K562 (cell line): Measurements from ENCODE around the gene SLC30A9. TPM values are rescaled to one million over a fixed set of nuclear protein-coding genes. Genes with fewer than 3 reads are reported as not detected.

Experiments
- ATAC-seq: fragments of 200-7000 bp; cut with Tn5 transposase; 3 replicates; pipeline ENCODE4 v1.9.1; 2020; ENCODE audit warnings: moderate library complexity
- BruUV-seq: library from RNA; stranded (reverse); fragments of 400-500 nt; replicated peaks from 2 replicates; lab custom pipeline; 2021; lab: Mats Ljungman, UMichigan
- CTCF ChIA-PET: fragments of 300-600 bp; formaldehyde crosslinking; extraction: SDS; loops from one replicate; lab custom pipeline; 2021; ENCODE audit warnings: low intra/inter-chr PET ratio; lab: Yijun Ruan, JAX
- POLR2A ChIA-PET: fragments of 300-600, 350-650 bp; sonication (Branson Sonifier 250); formaldehyde crosslinking; extraction: SDS; loops from one replicate; lab custom pipeline; 2021; ENCODE audit warnings: antibody characterized with exemption, inconsistent platforms; lab: Yijun Ruan, JAX
- DNase-seq, 4 experiments: peaks; one replicate each; pipeline versions ENCODE4 v3.0.0 to v3.0.0-alpha.2; 2011 to 2018; ENCODE audit warnings: low spot score in 3 of 4, mixed read lengths in 3 of 4; ENCODE audit errors: extremely low read depth in 1 of 4
- FAIRE-seq: peaks from 2 replicates; lab custom pipeline; 2011; peaks lifted over from hg19 to GRCh38; lab: Jason Lieb, UNC
- H2AFZ ChIP-seq: 2 replicates; pipeline ENCODE4 v1.6.0; 2011; ENCODE audit warnings: low read depth, low read length, control low read depth, inconsistent platforms
- H3K27ac ChIP-seq: fragments of 200-600 bp; 3 replicates; pipeline ENCODE4 v1.8.0; 2011; ENCODE audit warnings: low read depth, mild to moderate bottlenecking, control low read depth, inconsistent platforms, low read length, moderate library complexity, mixed read lengths; ENCODE audit errors: extremely low read depth
- H3K27me3 ChIP-seq, 2 experiments: fragments of 300-600 bp in 1 of 2; 2 replicates in 1 of 2; 3 replicates in 1 of 2; pipeline versions ENCODE4 v1.6.0 to v1.8.0; 2011; ENCODE audit warnings: inconsistent platforms in 2 of 2, low read length in 2 of 2, mild to moderate bottlenecking in 1 of 2, mixed read lengths in 1 of 2, moderate library complexity in 1 of 2; ENCODE audit not compliant: control insufficient read depth in 2 of 2, insufficient read depth in 2 of 2
- H3K36me3 ChIP-seq: fragments of 300-600 bp; 3 replicates; pipeline ENCODE4 v1.8.0; 2011; ENCODE audit warnings: mild to moderate bottlenecking, low read length, inconsistent platforms; ENCODE audit not compliant: control insufficient read depth, insufficient read depth
- H3K4me1 ChIP-seq, 2 experiments: fragments of 200-600 bp in 1 of 2; replicated peaks in 1 of 2; 2 replicates in 1 of 2; 3 replicates in 1 of 2; pipeline versions ENCODE4 v1.5.1 to v1.8.0; 2011; ENCODE audit warnings: inconsistent platforms in 2 of 2, low read length in 2 of 2, mild to moderate bottlenecking in 1 of 2, mixed read lengths in 1 of 2, moderate library complexity in 1 of 2; ENCODE audit not compliant: control insufficient read depth in 2 of 2, insufficient read depth in 2 of 2
- H3K4me2 ChIP-seq: 2 replicates; pipeline ENCODE4 v1.6.1; 2011; ENCODE audit warnings: low read length, control low read depth, inconsistent platforms, mixed read lengths; ENCODE audit not compliant: insufficient read depth
- H3K4me3 ChIP-seq: fragments of 200-600 bp; sonication (generic), shearing (Covaris generic); 2 replicates; pipeline ENCODE4 v1.5.1; 2016; ENCODE audit warnings: control low read depth, inconsistent platforms
- H3K79me2 ChIP-seq: fragments of 200-600 bp; 3 replicates; pipeline ENCODE4 v1.8.0; 2011; ENCODE audit warnings: low read length, inconsistent platforms; ENCODE audit not compliant: control insufficient read depth, insufficient read depth
- H3K9ac ChIP-seq, 2 experiments: 2 replicates each; pipeline versions ENCODE4 v1.6.0 to v1.6.1; 2011; ENCODE audit warnings: low read depth in 2 of 2, low read length in 2 of 2, control low read depth in 1 of 2, inconsistent platforms in 1 of 2, mild to moderate bottlenecking in 1 of 2, mixed read lengths in 1 of 2; ENCODE audit not compliant: insufficient read depth in 1 of 2
- H3K9me1 ChIP-seq: one replicate; pipeline ENCODE4 v1.6.0; 2011; ENCODE audit warnings: inconsistent platforms, mild to moderate bottlenecking, low read length, moderate library complexity; ENCODE audit not compliant: control insufficient read depth, insufficient read depth
- H3K9me3 ChIP-seq: replicated peaks from 2 replicates; pipeline ENCODE4 v1.5.1; 2011; ENCODE audit warnings: low read depth, low read length, inconsistent platforms; ENCODE audit not compliant: control insufficient read depth, insufficient read depth
- H4K20me1 ChIP-seq: replicated peaks from 2 replicates; pipeline ENCODE4 v1.6.1; 2011; ENCODE audit warnings: low read length, inconsistent platforms, mixed read lengths; ENCODE audit not compliant: control insufficient read depth, insufficient read depth
- DDX20 ChIP-seq: fragments of 450-650 bp; IDR thresholded peaks from 2 replicates; pipeline ENCODE4 v1.6.1; 2016; ENCODE audit warnings: missing genetic modification characterization, low read depth, mild to moderate bottlenecking, missing compliant biosample characterization, moderate library complexity
- KAT7 ChIP-seq: sonication (generic); formaldehyde crosslinking; IDR thresholded peaks from 2 replicates; pipeline ENCODE4 v1.8.0; 2022; ENCODE audit warnings: missing genetic modification reagents, mild to moderate bottlenecking, borderline replicate concordance
- LARP7 ChIP-seq: fragments of 450-650 bp; IDR thresholded peaks from 2 replicates; pipeline ENCODE4 v1.6.1; 2016
- NCOR1 ChIP-seq: fragments of 450-650 bp; IDR thresholded peaks from 2 replicates; pipeline ENCODE4 v1.6.1; 2016; ENCODE audit warnings: mild to moderate bottlenecking, moderate library complexity
- NFXL1 ChIP-seq: fragments of 450-650 bp; formaldehyde crosslinking; IDR thresholded peaks from 2 replicates; pipeline ENCODE4 v1.4.0; 2021; ENCODE audit warnings: mild to moderate bottlenecking
- STAT5A ChIP-seq: IDR thresholded peaks from 2 replicates; pipeline ENCODE4 v1.6.1; 2012; ENCODE audit warnings: low read length, inconsistent platforms, borderline replicate concordance
- TAF9B ChIP-seq: fragments of 450-650 bp; IDR thresholded peaks from 2 replicates; pipeline ENCODE4 v1.6.1; 2018; ENCODE audit warnings: mild to moderate bottlenecking; ENCODE audit not compliant: partially characterized antibody
- TARDBP ChIP-seq: fragments of 450-650 bp; IDR thresholded peaks from 2 replicates; pipeline ENCODE4 v1.6.1; 2016
- ZBTB17 ChIP-seq: fragments of 450-650 bp; formaldehyde crosslinking; IDR thresholded peaks from 2 replicates; pipeline ENCODE4 v1.4.0; 2020; ENCODE audit warnings: mild to moderate bottlenecking
- ZEB2 ChIP-seq: fragments of 450-650 bp; IDR thresholded peaks from 2 replicates; pipeline ENCODE4 v1.6.1; 2016
- WGBS: fragments of 100-300 bp; shearing (Covaris generic); methylation state at CpG from one replicate; pipeline ENCODE4 v1.1.6; 2016; ENCODE audit warnings: low coverage, mixed read lengths; ENCODE audit not compliant: insufficient coverage; ENCODE audit errors: missing lambda C conversion rate; 5-methylcytosine and 5-hydroxymethylcytosine counted together
- in situ Hi-C: fragments of 300-500 bp; cut with MboI; formaldehyde crosslinking; loops from 4 replicates; pipeline ENCODE4 v1.15.0; 2018; ENCODE audit warnings: inconsistent platforms, mixed read lengths
- intact Hi-C: fragments of 100-400 bp; cut with micrococcal nuclease; formaldehyde crosslinking; loops from 2 replicates; pipeline ENCODE4 v1.14.2; 2022
- polyA plus RNA-seq, 8 experiments: library from polyadenylated mRNA; depleted of rRNA in 4 of 8; stranded (reverse) in 5 of 8; unstranded in 3 of 8; fragments of >200 nt; fragmentation: Nextera tagmentation in 2 of 8; fragmentation: Illumina TruSeq in 1 of 8; extraction: Ambion mirVana in 2 of 8; extraction: Trizol in 1 of 8; gene quantifications; 2 replicates each; pipeline versions ENCODE4 v1.2.1 to v1.2.3, GENCODE V29; 2011 to 2014; ENCODE audit warnings: inconsistent platforms in 1 of 8, missing spikeins in 1 of 8
- total RNA-seq, 7 experiments: library from RNA; depleted of rRNA in 6 of 7; stranded (reverse); fragments of >200 nt in 6 of 7; fragmentation: Illumina TruSeq in 2 of 7; extraction: Trizol in 2 of 7; gene quantifications; 2 replicates each; pipeline versions ENCODE4 v1.2.1 to v1.2.3, GENCODE V29; 2011 to 2021; ENCODE audit warnings: low replicate concordance in 1 of 7
- TF ChIP-seq, protein P1 (sequence below), 2 experiments: fragments of 450-650 bp; IDR thresholded peaks; 2 replicates each; pipeline ENCODE4 v1.6.1; 2018; ENCODE audit warnings: mild to moderate bottlenecking in 2 of 2, low read depth in 1 of 2; ENCODE audit not compliant: partially characterized antibody in 2 of 2
- TF ChIP-seq, protein P2 (sequence below): fragments of 250-450 bp; sonication (Bioruptor Pico); IDR thresholded peaks from 2 replicates; pipeline ENCODE4 v1.8.0; 2021; ENCODE audit warnings: mild to moderate bottlenecking, moderate library complexity
- TF ChIP-seq, protein P3 (sequence below): IDR thresholded peaks from 2 replicates; pipeline ENCODE4 v1.6.1; 2011; ENCODE audit not compliant: insufficient read length; ENCODE audit errors: extremely low read depth

Gene SLC30A9
- total and polyA plus RNA-seq, 9 of the 15 experiments (the other 6 are each of a cell fraction or from before 2014, with no cell fraction given) = 14.7 to 73.5 (median 51.6) TPM

DNA sequence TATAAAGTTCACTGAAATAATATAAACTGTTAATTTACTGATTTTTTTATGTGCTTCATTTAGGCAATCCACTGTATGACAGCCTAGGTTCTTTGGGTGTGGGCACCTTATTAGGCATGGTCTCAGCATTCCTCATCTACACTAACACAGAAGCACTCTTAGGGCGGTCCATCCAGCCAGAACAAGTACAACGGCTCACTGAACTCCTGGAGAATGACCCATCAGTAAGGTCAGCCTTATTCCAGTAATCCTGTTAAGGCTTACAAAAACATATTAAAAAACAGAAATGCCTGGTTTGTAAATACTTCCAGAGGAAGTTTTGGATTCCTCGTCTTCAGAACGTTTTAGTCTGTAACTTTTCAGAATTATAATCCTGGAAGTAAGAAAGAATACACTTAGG, 80.1 kb downstream of the SLC30A9 start:
- Histone ChIP-seq H3K9me3 (no peaks in the 10 kb centered on the region), H2AFZ (no peak overlapping the region), H3K36me3 (peaks cover 26% of the 10 kb centered on the region; the same call in 2 of the 3 replicates), H3K4me2 (no peak overlapping the region), H3K4me1 (no peaks in the 10 kb centered on the region), H4K20me1 (no peaks in the 10 kb centered on the region), H3K4me3 (no peak overlapping the region), H3K27ac (no peak overlapping the region), H3K79me2 (no peaks in the 10 kb centered on the region), H3K9ac (no peak overlapping the region), H3K27me3 (no peaks in the 10 kb centered on the region), H3K9me1 (no peaks in the 10 kb centered on the region)
- BruUV-seq = no TSS peak
- in situ Hi-C loops (no loop called here), intact Hi-C loops (no loop called here)
- no peak for ATAC-seq
- TF ChIP-seq TARDBP (no peak), NCOR1 (no peak), ZEB2 (no peak), LARP7 (no peak), DDX20 (no peak), STAT5A (no peak), NFXL1 (no peak), ZBTB17 (CRISPR knock-in tag) (no peak), KAT7 (no peak), TAF9B (no peak)
- TF ChIP-seq, protein P1, sequence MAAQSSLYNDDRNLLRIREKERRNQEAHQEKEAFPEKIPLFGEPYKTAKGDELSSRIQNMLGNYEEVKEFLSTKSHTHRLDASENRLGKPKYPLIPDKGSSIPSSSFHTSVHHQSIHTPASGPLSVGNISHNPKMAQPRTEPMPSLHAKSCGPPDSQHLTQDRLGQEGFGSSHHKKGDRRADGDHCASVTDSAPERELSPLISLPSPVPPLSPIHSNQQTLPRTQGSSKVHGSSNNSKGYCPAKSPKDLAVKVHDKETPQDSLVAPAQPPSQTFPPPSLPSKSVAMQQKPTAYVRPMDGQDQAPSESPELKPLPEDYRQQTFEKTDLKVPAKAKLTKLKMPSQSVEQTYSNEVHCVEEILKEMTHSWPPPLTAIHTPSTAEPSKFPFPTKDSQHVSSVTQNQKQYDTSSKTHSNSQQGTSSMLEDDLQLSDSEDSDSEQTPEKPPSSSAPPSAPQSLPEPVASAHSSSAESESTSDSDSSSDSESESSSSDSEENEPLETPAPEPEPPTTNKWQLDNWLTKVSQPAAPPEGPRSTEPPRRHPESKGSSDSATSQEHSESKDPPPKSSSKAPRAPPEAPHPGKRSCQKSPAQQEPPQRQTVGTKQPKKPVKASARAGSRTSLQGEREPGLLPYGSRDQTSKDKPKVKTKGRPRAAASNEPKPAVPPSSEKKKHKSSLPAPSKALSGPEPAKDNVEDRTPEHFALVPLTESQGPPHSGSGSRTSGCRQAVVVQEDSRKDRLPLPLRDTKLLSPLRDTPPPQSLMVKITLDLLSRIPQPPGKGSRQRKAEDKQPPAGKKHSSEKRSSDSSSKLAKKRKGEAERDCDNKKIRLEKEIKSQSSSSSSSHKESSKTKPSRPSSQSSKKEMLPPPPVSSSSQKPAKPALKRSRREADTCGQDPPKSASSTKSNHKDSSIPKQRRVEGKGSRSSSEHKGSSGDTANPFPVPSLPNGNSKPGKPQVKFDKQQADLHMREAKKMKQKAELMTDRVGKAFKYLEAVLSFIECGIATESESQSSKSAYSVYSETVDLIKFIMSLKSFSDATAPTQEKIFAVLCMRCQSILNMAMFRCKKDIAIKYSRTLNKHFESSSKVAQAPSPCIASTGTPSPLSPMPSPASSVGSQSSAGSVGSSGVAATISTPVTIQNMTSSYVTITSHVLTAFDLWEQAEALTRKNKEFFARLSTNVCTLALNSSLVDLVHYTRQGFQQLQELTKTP (IDR thresholded peaks at IDR 0.05; ENCODE audit: low read depth in 1 of 2, partially characterized antibody in 2 of 2) = no peak
- TF ChIP-seq, protein P2, sequence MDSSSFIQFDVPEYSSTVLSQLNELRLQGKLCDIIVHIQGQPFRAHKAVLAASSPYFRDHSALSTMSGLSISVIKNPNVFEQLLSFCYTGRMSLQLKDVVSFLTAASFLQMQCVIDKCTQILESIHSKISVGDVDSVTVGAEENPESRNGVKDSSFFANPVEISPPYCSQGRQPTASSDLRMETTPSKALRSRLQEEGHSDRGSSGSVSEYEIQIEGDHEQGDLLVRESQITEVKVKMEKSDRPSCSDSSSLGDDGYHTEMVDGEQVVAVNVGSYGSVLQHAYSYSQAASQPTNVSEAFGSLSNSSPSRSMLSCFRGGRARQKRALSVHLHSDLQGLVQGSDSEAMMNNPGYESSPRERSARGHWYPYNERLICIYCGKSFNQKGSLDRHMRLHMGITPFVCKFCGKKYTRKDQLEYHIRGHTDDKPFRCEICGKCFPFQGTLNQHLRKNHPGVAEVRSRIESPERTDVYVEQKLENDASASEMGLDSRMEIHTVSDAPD (CRISPR knock-in tag) = no peak
- TF ChIP-seq, protein P3, sequence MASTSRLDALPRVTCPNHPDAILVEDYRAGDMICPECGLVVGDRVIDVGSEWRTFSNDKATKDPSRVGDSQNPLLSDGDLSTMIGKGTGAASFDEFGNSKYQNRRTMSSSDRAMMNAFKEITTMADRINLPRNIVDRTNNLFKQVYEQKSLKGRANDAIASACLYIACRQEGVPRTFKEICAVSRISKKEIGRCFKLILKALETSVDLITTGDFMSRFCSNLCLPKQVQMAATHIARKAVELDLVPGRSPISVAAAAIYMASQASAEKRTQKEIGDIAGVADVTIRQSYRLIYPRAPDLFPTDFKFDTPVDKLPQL = no peak
- ChIA-PET CTCF (no interaction called here), POLR2A (no interaction called here)
- no peak for DNase-seq
- FAIRE-seq = no peak
- 79% methylated on average over 4 of the region's 4 CpGs for WGBS
